Loucy (cell line): ENCODE data around the gene MACO1.

Experiments
- H2AFZ ChIP-seq: fragments of 200-600 bp; sonication (generic); 2 replicates; pipeline ENCODE4 v1.6.0; 2016; ENCODE audit warnings: antibody characterized with exemption, mild to moderate bottlenecking, low read length, moderate library complexity
- H3F3A ChIP-seq: fragments of 200-600 bp; 2 replicates; pipeline ENCODE4 v1.6.0; 2016; ENCODE audit warnings: antibody characterized with exemption, low read depth, mild to moderate bottlenecking
- H3K27me3 ChIP-seq: fragments of 200-600 bp; sonication (generic); 2 replicates; pipeline ENCODE4 v1.6.1; 2014; ENCODE audit warnings: low read length, mild to moderate bottlenecking; ENCODE audit not compliant: insufficient read depth, poor library complexity, severe bottlenecking
- H3K36me3 ChIP-seq: fragments of 200-600 bp; sonication (generic); 2 replicates; pipeline ENCODE4 v1.6.1; 2016; ENCODE audit warnings: low read length; ENCODE audit not compliant: insufficient read depth
- H3K4me1 ChIP-seq: fragments of 200-600 bp; sonication (generic); 2 replicates; pipeline ENCODE4 v1.5.1; 2014; ENCODE audit warnings: low read length, mild to moderate bottlenecking; ENCODE audit not compliant: insufficient read depth, poor library complexity, severe bottlenecking
- H3K4me2 ChIP-seq: fragments of 200-600 bp; sonication (generic); 2 replicates; pipeline ENCODE4 v1.6.0; 2014; ENCODE audit warnings: antibody characterized with exemption, low read length, low read depth, mild to moderate bottlenecking; ENCODE audit not compliant: poor library complexity, severe bottlenecking
- H3K4me3 ChIP-seq: fragments of 200-600 bp; sonication (generic); 2 replicates; pipeline ENCODE4 v1.5.1; 2014; ENCODE audit warnings: low read length, mild to moderate bottlenecking, mixed read lengths; ENCODE audit not compliant: poor library complexity, severe bottlenecking
- H3K79me2 ChIP-seq: fragments of 200-600 bp; sonication (generic); 2 replicates; pipeline ENCODE4 v1.6.1; 2014; ENCODE audit warnings: low read length; ENCODE audit not compliant: insufficient read depth
- H3K9ac ChIP-seq: fragments of 200-600 bp; sonication (generic); 2 replicates; pipeline ENCODE4 v1.6.0; 2014; ENCODE audit warnings: mild to moderate bottlenecking, low read depth, low read length, moderate library complexity; ENCODE audit not compliant: poor library complexity, severe bottlenecking
- H3K9me2 ChIP-seq: fragments of 200-600 bp; sonication (generic); replicated peaks from 2 replicates; pipeline ENCODE4 v1.6.1; 2016; ENCODE audit warnings: low read depth, low read length, mixed read lengths
- H3K9me3 ChIP-seq: fragments of 200-600 bp; sonication (generic); 2 replicates; pipeline ENCODE4 v1.6.1; 2014; ENCODE audit warnings: mild to moderate bottlenecking, antibody characterized with exemption, low read length, low read depth; ENCODE audit not compliant: insufficient read depth
- H4K20me1 ChIP-seq: fragments of 200-600 bp; sonication (generic); 2 replicates; pipeline ENCODE4 v1.6.0; 2014; ENCODE audit warnings: antibody characterized with exemption, low read length, mild to moderate bottlenecking; ENCODE audit not compliant: insufficient read depth, poor library complexity, severe bottlenecking
- CTCF ChIP-seq: fragments of 200-600 bp; sonication (generic); conservative IDR thresholded peaks from 2 replicates; pipeline ENCODE4 v1.5.1; 2014; ENCODE audit warnings: mild to moderate bottlenecking, antibody characterized with exemption, low read length
- EZH2phosphoT487 ChIP-seq: fragments of 200-600 bp; IDR thresholded peaks from 2 replicates; pipeline ENCODE4 v1.6.1; 2018; ENCODE audit warnings: antibody characterized with exemption, mild to moderate bottlenecking, moderate library complexity, borderline replicate concordance

MACO1 gene

GRCh38 chr1:25447547-25447946, 16.9 kb downstream of the MACO1 start:
- Histone ChIP-seq H3K27me3 (no peaks in the 10 kb centered on the region), H3K9ac (no peak overlapping the region), H3K9me3 (no peaks in the 10 kb centered on the region), H3K9me2 (no peaks in the 10 kb centered on the region), H3F3A (no peaks in the 10 kb centered on the region), H3K36me3 (peaks cover 29% of the 10 kb centered on the region; the same call in 1 of the 2 replicates), H3K4me3 (no peak overlapping the region), H4K20me1 (peaks cover 20% of the 10 kb centered on the region), H3K4me1 (peaks cover 6% of the 10 kb centered on the region), H3K79me2 (peaks cover 42% of the 10 kb centered on the region), H3K4me2 (no peak overlapping the region), H2AFZ (no peak overlapping the region)
- TF ChIP-seq EZH2phosphoT487 (no peak), CTCF (no peak)

DNA sequence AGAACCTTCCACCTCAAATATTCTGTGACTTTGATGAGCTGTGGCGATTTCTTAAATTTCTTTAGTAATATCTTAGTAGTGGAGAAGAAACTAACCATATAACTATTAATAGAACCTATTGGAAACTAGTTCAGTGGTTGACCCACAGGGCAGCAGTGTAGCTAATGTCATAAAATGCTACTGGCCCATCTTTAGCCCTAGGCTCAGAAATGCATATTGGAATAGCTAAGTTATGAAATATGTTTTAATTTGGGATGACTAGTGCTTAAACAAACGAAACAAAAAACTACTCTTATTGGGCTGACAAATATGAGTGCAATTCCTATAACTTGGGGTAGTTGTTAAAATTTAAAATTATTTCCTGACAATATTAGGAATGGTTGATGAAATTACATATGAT, 20.2 kb downstream of the MACO1 start:
- Histone ChIP-seq H3K9me2 (no peaks in the 10 kb centered on the region), H3K4me2 (no peak overlapping the region), H3F3A (no peaks in the 10 kb centered on the region), H3K9me3 (no peaks in the 10 kb centered on the region), H4K20me1 (peaks cover 4% of the 10 kb centered on the region), H3K27me3 (no peaks in the 10 kb centered on the region), H3K36me3 (peaks cover 47% of the 10 kb centered on the region; the same call in 1 of the 2 replicates), H3K79me2 (peaks cover 18% of the 10 kb centered on the region; the same call in 1 of the 2 replicates), H2AFZ (no peak overlapping the region), H3K4me3 (no peak overlapping the region), H3K9ac (no peak overlapping the region), H3K4me1 (peaks cover 6% of the 10 kb centered on the region)
- TF ChIP-seq EZH2phosphoT487, result no peak
- no peak for TF ChIP-seq CTCF

DNA sequence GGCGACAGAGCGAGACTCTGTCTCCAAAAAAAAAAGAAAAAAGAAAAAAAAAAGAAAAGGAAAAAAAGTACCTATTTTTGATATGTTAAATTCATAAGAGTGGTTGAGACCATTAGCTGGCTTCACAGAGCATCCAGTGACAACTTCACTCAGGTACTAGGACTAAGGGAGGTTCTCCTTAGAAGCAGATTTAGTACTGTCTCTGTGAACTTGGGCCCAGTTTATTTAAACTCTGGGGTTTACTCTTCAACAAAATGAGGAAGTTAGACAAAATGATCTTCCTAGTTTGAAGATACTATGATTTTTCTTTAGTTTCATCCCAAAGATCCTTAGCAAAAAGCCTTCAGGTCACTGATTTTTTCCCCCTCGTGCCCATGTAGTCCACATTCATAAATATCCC, 21.2 kb downstream of the MACO1 start:
- peaks cover 8% of the 10 kb centered on the region; the same call in 1 of the 2 replicates for H3K79me2 ChIP-seq
- H3K36me3 ChIP-seq, result peaks cover 52% of the 10 kb centered on the region; the same call in 1 of the 2 replicates
- no peaks in the 10 kb centered on the region for H3K9me3 ChIP-seq
- H3K4me3 ChIP-seq, result no peak overlapping the region
- H2AFZ ChIP-seq, result no peak overlapping the region
- H3K27me3 ChIP-seq, result no peaks in the 10 kb centered on the region
- peaks cover 5% of the 10 kb centered on the region for H3K4me1 ChIP-seq
- H3K4me2 ChIP-seq, result no peak overlapping the region
- no peaks in the 10 kb centered on the region for H4K20me1 ChIP-seq
- H3F3A ChIP-seq, result no peaks in the 10 kb centered on the region
- no peak overlapping the region for H3K9ac ChIP-seq
- TF ChIP-seq CTCF, result no peak
- no peaks in the 10 kb centered on the region for H3K9me2 ChIP-seq
